Vagina (tissue), 2 donors: ENCODE results near the gene TVP23A.
"Not testable (repeated sequence)": the region's sequence is repeated elsewhere in the genome, so short reads cannot be mapped to it uniquely, and the experiment has no call there.

ENCODE experiments used
- POLR2A ChIP-seq, 2 donors: fragments of 450-650 bp; IDR thresholded peaks; one replicate each; pipeline ENCODE4 v1.6.1; 2017; ENCODE audit warnings: antibody characterized with exemption in 2 of 2, mild to moderate bottlenecking in 2 of 2, moderate library complexity in 2 of 2
- POLR2AphosphoS5 ChIP-seq, 2 donors: sonication (generic); formaldehyde crosslinking; IDR thresholded peaks; one replicate each; pipeline ENCODE4 v1.9.0; 2017; ENCODE audit warnings: antibody characterized with exemption in 2 of 2, mild to moderate bottlenecking in 2 of 2, low read depth in 1 of 2; ENCODE audit not compliant: insufficient read depth in 1 of 2
- TF ChIP-seq, protein P1 (sequence below), 3 experiments: fragments of 450-650 bp in 2 of 3; fragments of 200-600 bp in 1 of 3; sonication (generic) in 1 of 3; IDR thresholded peaks; one replicate each; pipeline ENCODE4 v1.5.1; 2017 to 2019; ENCODE audit warnings: antibody characterized with exemption in 3 of 3, mild to moderate bottlenecking in 2 of 3, moderate library complexity in 2 of 3

GRCh38 chr16:10829390-10830098 lies 10.9 kb upstream of the TVP23A start:
- TF ChIP-seq, protein P1, sequence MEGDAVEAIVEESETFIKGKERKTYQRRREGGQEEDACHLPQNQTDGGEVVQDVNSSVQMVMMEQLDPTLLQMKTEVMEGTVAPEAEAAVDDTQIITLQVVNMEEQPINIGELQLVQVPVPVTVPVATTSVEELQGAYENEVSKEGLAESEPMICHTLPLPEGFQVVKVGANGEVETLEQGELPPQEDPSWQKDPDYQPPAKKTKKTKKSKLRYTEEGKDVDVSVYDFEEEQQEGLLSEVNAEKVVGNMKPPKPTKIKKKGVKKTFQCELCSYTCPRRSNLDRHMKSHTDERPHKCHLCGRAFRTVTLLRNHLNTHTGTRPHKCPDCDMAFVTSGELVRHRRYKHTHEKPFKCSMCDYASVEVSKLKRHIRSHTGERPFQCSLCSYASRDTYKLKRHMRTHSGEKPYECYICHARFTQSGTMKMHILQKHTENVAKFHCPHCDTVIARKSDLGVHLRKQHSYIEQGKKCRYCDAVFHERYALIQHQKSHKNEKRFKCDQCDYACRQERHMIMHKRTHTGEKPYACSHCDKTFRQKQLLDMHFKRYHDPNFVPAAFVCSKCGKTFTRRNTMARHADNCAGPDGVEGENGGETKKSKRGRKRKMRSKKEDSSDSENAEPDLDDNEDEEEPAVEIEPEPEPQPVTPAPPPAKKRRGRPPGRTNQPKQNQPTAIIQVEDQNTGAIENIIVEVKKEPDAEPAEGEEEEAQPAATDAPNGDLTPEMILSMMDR (IDR thresholded peaks at IDR 0.05): not testable (repeated sequence)
- TF ChIP-seq POLR2AphosphoS5 (IDR thresholded peaks at IDR 0.05; ENCODE audit: insufficient read depth in 1 of 2, low read depth in 1 of 2); POLR2A (IDR thresholded peaks at IDR 0.05): not testable (repeated sequence)
